ENCODE results near the gene ATP11C.

ATP11C gene

DNA sequence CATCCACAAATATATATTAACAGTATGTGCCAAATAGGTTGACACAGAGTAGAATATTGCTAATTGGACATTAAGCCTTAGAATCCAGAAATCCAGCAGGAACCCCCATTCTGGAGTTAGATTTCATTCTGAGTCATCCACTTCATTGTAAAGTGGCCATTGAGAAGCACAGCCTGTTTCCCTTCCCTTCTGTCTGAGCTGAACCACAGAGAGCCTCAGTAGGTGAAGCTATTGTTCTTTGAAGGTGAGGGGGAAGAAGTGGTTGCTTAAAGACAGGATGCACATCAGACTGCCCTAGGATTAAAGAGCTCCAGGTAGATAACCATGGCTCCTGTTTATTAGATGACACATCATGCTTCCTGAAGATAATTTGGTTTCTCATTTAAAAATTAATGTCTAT, 194.3 kb downstream of the ATP11C start:
- TF ChIP-seq, protein P1, sequence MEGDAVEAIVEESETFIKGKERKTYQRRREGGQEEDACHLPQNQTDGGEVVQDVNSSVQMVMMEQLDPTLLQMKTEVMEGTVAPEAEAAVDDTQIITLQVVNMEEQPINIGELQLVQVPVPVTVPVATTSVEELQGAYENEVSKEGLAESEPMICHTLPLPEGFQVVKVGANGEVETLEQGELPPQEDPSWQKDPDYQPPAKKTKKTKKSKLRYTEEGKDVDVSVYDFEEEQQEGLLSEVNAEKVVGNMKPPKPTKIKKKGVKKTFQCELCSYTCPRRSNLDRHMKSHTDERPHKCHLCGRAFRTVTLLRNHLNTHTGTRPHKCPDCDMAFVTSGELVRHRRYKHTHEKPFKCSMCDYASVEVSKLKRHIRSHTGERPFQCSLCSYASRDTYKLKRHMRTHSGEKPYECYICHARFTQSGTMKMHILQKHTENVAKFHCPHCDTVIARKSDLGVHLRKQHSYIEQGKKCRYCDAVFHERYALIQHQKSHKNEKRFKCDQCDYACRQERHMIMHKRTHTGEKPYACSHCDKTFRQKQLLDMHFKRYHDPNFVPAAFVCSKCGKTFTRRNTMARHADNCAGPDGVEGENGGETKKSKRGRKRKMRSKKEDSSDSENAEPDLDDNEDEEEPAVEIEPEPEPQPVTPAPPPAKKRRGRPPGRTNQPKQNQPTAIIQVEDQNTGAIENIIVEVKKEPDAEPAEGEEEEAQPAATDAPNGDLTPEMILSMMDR (IDR thresholded peaks at IDR 0.05; ENCODE audit: control extremely low read depth, extremely low read depth, low read depth, missing control alignments): no peak
- DNase-seq (ENCODE audit: extremely low spot score): no peak
- CTCF ChIA-PET: interaction anchor here (1.0 to 1.1 kb wide), 2 partner anchors 10 to 21 kb away, joined by 3 read pairs; no protein-coding TSS in a partner anchor
- POLR2A ChIA-PET: no interaction called here

DNA sequence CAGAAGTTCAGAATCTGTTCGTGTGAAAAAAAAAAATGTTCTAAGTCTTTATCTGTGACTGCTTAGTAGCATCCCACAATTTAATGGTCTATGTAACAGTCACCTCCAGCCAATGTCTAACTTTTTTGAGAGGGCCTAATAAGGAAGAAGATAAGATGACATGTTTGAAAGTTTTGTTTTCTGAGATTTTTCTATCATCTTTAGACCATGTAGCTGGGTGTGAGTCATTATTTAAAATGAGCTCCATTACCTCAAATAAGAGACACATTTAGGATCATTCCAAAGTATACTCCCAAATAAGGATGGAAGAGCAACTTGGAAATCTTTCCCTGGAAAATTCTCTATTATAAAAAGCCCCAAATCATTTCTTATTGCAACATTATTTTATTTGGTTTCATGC, 196.7 kb downstream of the ATP11C start:
- DNase-seq (ENCODE audit: extremely low spot score): no peak
- ChIA-PET CTCF (no interaction called here), POLR2A (no interaction called here)
- TF ChIP-seq, protein P1 (IDR thresholded peaks at IDR 0.05; ENCODE audit: control extremely low read depth, extremely low read depth, low read depth, missing control alignments): no peak

- TF ChIP-seq, protein P1 (IDR thresholded peaks at IDR 0.05; ENCODE audit: control extremely low read depth, extremely low read depth, low read depth, missing control alignments): no peak
- ChIA-PET POLR2A (no interaction called here), CTCF (no interaction called here)
- no peak for DNase-seq (ENCODE audit: extremely low spot score)
These were observed 197.9 kb downstream of the ATP11C start for GRCh38 chrX:139734996-139735395.

- ChIA-PET CTCF (no interaction called here), POLR2A (no interaction called here)
- TF ChIP-seq, protein P1 (IDR thresholded peaks at IDR 0.05; ENCODE audit: control extremely low read depth, extremely low read depth, low read depth, missing control alignments): no peak
- DNase-seq (ENCODE audit: extremely low spot score): no peak
These were observed 207.1 kb downstream of the ATP11C start for GRCh38 chrX:139725720-139726119.

GRCh38 chrX:139724626-139725025, 208.2 kb downstream of the ATP11C start:
- CTCF ChIA-PET: no interaction called here
- TF ChIP-seq, protein P1 (IDR thresholded peaks at IDR 0.05; ENCODE audit: control extremely low read depth, extremely low read depth, low read depth, missing control alignments): no peak
- POLR2A ChIA-PET: no interaction called here
- DNase-seq (ENCODE audit: extremely low spot score): no peak

DNA sequence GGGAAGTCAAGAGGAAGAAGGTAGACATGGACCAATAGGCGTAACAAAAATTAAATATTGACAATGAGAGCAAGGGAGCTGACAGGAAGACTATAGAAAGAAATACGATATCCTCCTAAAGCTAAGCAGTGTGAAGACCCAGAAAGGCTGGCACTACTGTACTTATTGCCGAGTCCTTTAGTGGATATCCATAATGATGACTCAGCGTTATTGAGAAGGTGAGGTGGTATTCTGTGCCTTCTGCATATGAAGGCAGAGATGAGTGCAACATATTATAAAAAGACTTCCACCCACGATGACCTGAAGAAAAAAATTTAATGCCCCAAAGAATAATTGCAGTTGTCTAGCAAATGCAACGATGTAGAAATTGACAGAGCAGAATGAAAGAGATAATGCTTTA, 211.9 kb downstream of the ATP11C start:
- CTCF ChIA-PET: no interaction called here
- no peak for DNase-seq (ENCODE audit: extremely low spot score)
- TF ChIP-seq, protein P1 (IDR thresholded peaks at IDR 0.05; ENCODE audit: control extremely low read depth, extremely low read depth, low read depth, missing control alignments): no peak
- POLR2A ChIA-PET: no interaction called here

- POLR2A ChIA-PET: no interaction called here
- CTCF ChIA-PET: no interaction called here
- TF ChIP-seq, protein P1 (IDR thresholded peaks at IDR 0.05; ENCODE audit: control extremely low read depth, extremely low read depth, low read depth, missing control alignments): no peak
- no peak for DNase-seq (ENCODE audit: extremely low spot score)
These were observed 212.7 kb downstream of the ATP11C start for GRCh38 chrX:139720136-139720535.

All from GM10248 (cell line).